NCI-H2227 treated with DMSO at 0.1 percent for 48 hours (cell line): ENCODE results near the gene IER2.

Source experiments
- DNase-seq: peaks from one replicate; lab custom pipeline; 2025; lab: John Stamatoyannopoulos, UW

IER2 gene

DNA sequence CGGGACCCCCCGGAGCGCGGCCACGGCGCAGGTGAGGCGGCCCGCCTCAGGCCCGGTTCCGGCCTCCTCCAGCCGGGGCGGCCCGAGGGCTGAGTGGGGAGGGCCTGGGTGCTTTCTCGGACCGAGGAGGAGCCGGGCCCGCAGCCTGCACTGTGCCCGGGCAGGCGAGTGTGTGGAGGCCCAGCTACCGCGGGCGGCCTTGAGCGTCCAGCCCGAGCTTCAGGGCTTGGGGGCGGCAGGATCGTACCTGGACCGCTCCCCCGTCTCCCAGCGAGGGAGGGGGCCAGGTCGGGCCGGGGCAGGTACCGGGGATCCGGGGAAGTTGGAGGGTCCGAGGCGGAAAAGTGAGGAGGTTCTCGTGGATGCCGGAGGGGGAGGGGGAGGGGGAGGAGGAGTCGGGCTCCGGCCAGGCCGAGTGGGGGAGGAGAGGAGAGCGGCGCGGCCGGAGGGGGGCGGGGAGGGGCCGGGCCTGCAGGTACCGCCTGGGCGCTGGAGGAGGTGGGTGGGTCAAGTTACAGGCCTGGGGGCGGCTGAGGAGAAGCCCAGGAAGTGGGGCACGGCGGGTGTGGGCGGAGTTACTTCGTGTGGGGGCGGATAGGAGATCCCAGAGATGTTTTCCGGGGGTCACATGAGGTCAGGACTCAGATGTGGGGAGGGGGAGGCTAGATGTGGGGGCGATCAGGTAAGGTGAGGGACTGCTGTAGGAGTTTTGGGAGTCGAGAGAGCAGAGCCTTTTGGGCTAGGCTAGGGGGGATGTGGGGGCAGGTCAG lies 31.6 kb upstream of the IER2 start:
- no peak for DNase-seq

DNA sequence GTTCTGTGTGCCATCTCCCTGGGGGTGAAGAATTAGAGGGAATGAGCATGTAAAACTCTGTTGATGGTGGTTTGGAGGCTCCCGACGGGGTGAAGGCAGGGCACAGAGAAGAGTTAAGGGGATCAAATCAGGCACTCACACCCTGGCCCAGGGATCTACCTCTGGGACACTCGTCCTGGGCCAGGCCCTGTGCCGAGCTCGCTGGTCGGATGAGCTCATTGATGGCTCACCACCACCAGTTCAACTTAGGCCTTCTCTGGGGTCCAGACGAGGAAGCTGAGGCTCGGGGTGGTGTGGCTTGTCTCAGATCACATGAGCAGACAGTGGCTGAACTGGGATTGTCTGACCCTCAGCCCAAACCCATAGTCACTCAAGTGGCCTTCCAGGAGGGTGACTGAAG lies 30.6 kb upstream of the IER2 start:
- no peak for DNase-seq

DNA sequence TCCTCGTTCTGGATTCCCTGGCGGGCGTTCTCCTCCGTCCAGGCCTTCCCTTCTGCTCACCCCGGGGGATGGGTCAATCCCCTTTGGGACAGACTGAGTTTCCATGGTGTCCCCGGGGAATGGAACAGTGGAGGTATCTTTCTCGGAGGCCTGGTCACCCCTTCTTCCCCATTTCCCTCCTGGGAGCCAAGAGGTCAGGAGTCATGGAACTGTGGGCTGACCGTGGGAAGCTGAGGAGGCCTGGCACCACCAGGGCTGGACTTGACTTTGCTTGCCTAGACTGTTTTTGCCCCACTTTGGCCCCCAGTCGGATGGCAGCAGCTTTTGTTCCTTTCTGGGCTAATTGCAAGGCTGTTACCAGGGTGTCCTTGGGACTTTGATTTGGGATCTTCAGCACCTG lies 30.2 kb upstream of the IER2 start:
- no peak for DNase-seq

DNA sequence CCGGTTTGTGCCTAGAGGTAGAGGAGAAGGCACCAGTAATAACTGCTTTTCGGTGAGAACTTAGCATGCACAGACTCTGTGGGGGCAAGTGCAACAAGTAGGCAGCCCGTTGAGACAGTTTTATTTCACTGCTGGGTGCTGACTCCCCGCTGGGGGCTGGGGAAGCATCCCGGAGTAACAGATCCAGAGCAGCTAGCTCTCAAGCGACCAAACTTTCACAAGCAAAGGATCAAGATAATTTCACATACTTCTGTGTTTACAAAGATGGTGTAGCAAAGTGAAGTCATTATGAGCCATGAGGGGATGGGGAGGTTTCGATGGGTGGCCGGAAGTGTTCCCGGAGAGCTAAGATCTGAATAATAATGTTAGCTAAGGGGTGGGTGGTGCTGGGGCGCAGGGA lies 29.4 kb upstream of the IER2 start:
- no peak for DNase-seq

DNA sequence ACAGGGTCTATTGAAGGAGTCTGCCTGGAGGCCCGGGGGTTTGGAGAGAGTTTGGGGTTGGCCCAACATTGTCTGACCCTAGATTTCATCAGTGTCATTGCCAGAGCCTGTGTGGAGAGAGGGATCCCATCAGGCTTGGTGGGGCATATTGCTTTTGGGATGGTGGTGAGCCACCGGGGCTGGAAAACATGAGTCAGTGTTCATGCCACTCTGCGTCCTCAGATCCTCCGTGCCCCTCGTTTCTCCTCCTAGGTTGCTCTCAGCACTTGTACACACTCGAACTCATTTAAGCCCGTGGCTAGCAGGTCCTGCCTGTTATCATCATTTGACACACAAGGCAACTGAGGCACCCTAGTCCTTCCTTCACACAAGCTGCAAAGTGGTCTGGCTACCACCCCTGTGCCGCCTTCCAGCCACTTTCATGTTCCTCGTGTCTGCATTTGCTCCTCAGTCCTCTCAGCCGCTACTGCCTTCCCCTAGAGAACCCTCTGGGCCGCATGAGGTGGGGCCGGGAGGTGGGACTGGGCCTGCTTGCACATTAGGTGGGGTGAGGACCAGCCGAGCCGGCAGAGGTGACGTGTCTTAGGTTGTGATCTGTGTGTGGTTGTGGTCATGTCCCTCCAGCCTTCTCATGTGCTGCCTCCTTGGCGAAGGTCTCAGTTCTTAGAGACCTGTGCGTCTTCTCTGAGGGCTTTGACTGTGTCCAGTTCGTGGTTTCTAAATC lies 28.5 kb upstream of the IER2 start:
- no peak for DNase-seq

DNA sequence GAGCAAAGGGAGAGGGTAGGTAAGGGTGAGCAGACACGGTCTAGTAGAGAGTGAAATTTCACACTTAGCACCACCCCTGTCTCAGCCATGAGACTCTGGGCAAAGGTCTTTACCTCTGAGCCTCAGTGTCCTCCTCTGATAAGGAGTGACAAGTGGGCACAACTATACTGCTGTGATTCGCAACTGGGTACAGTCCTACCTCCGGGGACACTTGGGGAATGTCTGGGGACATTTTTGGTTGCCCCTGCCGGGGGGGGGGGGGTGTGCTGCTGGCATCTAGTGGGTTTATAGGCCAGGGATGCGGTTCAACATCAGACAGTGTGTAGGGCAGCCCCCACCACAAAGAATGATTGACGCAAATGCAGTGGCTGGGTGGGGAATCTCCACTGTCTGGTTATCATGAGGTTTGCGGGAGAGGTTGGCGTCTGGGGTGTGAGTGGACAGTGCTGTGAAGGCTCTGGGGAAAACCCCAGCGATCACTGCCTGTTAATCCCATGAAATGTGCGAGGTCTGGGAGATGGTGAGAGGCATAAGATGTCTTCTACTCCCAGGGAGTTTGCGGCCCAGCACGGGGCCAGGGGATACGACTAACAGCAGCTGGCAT lies 27.8 kb upstream of the IER2 start:
- no peak for DNase-seq

DNA sequence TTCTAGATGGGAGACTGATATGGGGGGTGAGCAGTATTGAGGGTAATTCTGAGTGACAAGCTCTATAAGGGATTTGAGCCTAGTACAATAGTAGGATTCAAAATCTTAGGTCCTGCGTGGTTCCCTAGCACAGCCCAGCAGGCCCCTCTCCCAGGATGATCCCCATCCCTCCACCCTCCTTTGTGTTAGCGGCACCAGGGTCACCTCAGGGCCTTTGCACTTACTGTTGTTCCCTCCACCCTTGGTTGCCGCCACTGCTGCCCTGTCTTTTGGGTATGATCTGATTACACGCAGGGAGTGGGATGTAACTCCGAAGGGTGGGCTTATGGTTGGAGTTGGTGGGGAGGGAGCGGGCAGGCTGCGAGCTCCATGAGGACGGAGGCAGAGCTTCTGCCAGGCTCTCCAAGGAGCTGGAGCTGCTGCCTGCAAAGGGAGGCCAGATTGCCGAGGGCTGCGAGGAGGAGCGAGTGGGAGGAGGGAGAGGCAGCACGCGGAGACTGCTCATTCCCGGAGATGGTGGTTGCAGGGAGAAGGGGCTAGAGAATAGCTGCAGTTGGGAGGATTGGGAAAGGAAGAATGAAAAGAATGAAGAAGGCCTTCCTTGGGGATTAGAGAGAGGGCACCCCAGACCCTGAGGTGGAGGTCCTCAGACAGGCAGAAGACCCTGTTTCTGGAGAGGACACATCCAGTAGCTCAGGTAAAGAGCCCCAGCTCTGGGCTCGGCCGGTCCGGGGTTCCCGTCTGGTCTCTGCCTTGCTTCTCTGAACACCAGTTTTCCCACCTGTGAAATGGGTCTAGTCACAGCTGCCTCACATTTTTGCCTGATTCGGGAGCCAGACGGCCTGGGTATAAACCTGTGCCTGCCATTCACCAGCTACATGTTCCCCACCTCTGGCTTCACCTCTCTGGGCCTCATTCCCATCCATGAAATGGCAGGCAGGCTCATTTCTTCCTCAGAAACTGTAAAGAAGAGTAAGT lies 26.9 kb upstream of the IER2 start:
- DNase-seq: no peak

DNA sequence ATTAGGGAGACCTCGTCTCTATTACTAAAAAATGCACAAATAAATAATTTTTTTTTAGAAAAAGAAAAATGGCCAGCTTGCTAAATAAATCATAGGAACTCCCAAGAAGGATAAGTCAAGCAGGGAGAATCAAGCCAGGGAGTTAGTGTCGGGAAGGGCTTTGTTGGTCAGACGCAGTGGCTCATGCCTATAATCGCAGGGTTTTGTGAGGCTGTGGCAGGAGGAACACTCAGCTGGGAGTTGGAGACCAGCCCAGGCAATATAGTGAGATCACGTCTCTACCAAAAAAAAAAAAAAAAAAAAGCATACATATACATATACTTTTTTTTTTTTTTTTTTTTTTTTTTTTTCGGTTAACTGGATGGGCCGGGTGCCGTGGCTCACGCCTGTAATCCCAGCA lies 23.2 kb upstream of the IER2 start:
- no peak for DNase-seq

DNA sequence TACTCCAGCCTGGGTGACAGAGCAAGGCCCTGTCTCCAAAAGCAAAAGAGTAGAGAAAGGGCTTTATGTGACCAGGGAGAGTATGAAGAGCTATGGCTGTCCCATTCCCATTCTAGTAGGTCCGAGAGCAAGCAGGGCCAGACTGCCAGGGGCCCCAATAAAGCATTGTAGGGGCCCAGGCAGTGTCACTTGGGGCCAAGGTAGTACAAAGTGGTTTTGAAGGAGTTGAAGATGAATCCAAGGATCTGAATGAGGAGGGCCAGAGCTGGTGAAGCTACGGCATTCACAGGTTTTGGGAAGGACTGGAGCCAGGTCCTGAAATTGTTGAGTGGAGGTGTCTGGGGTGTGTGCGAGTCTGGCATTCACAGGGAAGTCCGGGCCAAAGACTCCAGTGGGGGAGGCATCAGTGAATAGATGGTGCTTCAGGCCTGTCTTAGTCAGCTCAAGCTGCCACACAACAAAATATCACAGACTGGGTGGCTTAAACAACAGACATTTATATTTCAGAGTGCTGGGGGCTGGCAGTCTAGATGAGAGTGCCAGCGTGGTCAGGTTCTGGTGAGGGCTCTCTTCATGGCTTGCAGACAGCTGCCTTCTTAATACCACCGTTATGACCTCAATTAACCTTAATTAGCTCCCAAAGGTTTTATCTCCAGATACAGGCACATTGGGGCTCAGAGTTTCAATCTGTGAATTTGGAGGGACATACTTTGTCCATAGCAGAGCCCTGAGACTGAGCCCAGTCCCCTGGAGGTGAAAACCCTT lies 22.2 kb upstream of the IER2 start:
- no peak for DNase-seq

DNA sequence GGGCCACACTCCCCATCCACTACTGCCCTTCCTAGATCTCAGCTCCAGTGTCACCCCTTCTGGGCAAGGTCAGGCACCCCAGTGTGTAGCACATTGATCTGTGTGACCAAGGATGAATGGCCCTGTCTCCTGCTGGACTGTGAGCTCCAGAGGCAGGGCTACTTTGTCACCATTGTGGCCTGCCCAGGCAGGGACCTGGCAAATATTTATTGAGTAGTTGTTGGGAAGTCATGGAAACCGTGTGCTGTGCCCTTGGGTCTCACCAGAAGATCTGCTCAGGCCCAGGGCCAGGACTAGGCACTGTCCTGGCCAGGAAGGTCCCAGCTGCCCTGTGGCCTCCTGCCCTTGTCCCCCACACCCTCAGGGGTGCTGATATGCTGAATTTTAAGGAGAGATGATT lies 21.6 kb upstream of the IER2 start:
- DNase-seq: no peak

DNA sequence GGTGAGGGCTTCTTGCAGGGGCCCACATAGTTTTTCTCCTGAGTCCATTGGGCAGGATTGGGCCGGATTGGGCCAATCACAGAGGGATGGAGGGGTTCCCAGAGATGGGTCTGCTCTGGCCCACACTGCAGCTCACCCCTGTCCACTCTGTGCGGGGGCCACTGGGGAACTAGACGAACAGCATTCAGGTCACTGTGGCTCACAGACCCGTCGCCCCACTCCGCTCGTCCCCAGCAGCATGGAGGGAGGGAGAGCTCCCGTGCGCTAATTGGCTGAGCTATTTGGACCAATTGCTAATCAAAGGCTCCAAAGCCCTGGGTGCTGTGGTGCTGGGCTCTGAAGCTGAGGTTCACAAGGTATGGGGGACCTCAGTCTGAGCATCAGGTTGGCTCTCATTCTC lies 20.8 kb upstream of the IER2 start:
- no peak for DNase-seq

DNA sequence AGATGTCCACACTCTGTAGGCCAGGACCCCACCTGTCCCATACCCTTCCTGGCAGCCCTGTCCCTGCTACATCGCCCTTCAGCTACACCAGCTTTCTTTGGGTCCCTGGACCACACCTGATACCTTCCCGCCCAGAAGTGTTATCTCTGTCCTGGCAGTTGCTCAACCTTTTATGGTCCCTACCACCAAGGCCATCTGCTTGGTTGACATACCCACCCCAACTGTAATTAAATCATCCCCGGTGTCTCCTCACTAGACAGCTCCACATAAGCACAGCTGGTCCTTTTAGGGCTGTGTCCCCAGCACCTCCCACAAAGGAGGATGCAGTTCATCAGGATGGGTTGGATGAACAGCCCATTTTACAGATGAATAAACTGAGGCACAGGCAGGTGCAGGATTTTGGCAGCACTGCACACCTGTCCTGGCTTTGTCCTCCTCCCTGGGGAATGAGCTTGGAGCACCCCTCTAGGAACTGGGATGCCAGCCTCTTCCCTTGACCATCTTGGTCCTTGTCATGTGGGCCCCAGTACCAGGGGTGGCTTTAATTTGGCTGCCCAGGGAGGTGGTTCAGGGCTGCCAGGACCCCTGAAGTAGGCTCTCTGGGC lies 19.2 kb upstream of the IER2 start:
- DNase-seq: no peak

DNA sequence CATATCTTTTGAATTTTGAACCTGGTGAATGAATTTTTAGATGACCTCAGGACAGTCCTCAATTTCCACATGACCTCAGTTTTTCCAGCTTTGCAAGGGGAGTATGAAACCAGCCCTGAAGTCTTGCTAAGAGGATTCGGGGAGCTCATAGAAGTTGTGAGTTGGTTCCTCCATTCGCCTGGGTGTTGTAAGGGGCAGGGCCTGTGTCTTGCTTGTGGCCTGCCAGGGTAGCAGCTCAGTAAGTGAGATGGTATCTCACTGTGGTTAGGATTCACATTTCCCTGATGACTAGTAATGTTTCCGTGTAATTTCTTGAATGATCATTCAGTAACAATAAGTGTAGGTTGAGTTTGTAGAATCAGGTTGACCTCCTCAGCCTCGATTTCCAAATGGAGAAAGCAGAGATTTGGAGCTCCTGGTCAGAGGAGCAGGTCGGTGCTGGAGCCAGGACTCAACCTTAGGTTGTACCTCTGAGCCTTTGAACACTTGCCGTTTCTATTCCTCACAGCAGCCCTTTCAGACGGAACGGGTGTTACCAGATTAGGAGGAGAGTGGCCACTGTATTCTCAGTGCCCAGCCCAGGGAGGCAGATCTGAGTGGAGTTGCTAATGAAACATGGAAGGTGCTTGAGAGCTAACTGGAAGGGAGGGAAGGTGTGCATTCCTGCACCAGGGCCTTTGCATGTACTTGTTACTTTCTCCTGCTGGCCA lies 17.6 kb upstream of the IER2 start:
- DNase-seq: no peak

DNA sequence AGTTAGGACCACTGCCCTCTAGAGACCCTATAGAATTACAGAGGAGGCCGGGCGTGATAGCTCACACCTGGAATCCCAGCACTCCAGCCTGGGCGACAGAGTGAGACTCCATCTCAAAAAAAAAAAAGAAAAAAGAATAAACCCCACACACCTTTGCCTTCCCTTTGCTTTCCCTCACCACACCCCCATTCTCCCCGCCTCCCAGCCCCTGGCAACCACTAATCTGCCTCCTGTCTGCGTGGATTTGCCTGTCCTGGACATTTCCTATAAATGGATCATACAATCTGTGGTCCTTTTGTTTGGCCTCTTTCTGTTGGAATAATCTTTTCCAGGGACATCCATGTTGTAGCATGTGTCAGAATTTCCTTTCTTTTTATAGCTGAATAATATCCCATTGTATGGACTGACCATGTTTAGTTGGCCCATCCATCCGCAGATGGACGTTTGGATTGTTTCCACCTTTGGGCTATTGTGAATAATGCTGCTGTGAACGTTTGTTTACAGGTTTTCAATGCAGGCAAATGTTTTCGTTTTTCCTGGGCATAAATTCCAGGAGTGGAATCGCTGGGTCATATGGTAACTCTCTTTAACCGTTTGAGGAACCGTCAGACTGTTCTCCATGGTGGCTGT lies 16.9 kb upstream of the IER2 start:
- DNase-seq: no peak

DNA sequence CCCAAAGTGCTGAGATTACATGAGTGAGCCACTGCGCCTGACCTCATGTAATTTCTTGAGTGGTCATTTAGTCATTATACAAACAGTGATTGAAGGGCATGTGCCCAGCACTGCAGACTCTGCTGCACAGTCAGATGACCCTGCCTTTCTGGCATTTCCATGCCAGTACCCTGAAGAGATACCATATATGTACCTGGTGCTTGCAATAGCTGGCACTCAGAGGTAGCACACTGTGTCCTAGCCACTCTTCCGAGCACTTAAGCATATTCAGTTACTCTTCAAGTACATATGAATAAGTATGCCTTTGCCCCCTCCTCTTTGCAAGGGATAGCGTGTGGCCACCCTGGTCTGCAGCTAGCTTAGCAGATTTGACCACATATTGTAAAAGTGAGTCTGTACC lies 15.6 kb upstream of the IER2 start:
- DNase-seq: no peak

DNA sequence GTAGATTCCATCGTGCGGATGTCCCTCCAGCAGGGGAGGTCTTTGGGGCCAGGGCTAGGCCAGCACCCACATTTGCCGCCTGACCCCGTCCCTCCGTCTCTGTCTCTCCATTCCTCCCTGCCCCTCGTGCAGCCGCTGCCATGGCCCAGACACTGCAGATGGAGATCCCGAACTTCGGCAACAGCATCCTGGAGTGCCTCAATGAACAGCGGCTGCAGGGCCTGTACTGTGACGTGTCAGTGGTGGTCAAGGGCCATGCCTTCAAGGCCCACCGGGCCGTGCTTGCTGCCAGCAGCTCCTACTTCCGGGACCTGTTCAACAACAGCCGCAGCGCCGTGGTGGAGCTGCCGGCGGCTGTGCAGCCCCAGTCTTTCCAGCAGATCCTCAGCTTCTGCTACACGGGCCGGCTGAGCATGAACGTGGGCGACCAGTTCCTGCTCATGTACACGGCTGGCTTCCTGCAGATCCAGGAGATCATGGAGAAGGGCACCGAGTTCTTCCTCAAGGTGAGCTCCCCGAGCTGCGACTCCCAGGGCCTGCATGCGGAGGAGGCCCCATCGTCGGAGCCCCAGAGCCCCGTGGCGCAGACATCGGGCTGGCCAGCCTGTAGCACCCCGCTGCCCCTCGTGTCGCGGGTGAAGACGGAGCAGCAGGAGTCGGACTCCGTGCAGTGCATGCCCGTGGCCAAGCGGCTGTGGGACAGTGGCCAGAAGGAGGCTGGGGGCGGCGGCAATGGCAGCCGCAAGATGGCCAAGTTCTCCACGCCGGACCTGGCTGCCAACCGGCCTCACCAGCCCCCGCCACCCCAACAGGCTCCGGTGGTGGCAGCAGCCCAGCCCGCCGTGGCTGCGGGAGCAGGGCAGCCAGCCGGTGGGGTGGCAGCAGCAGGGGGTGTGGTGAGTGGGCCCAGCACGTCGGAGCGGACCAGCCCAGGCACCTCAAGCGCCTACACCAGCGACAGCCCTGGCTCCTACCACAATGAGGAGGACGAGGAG lies 14.8 kb upstream of the IER2 start:
- no peak for DNase-seq

DNA sequence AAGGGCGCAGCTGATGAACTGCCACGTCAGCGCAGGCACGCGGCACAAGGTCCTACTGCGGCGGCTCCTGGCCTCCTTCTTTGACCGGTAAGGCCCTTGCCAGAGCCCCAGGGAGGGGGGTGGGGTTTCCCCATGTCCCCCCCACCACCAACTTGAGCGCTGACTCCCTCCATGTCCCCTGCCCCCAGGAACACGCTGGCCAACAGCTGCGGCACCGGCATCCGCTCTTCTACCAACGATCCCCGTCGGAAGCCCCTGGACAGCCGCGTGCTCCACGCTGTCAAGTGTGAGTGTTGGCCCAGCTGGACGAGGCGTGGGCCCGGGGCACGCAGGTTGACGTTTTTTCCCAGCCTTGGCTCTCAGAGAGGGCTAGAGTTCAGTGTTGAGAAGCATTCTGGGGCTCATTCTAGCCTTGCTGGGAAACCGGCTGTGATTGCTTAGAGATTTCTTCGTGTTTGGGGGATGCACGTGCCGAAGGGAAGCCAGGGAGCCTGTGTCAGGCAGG lies 12.9 kb upstream of the IER2 start:
- no peak for DNase-seq

DNA sequence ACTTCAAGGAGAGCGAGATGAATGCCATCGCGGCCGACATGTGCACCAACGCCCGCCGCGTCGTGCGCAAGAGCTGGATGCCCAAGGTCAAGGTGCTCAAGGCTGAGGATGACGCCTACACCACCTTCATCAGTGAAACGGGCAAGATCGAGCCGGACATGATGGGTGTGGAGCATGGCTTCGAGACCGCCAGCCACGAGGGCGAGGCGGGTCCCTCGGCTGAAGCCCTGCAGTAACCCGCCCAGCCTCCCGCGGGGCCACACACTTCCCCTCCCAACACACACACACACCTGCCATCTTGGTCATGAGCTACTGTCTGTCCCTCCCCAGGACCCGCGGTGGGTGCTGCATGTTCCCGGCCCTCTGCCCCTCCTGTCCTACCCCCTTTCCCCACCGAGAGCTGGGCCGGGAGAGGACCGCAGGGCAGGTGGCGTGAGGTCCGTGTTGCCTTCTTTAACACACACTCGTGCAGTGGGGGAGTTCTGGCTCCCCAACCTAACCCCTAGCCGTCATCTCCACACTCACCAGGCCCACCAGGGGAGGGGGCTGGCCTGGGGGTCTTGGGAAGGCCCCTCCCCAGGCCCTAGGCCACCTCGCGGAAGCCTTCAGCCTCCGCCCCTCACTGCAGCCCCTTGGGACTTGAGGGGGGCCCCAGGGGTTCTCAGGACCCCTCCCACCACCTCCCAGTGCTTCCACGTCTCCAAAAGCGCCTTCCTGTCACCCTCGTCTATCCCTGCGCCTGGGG lies 11.9 kb upstream of the IER2 start:
- no peak for DNase-seq
